Hepatocyte (in vitro differentiated cells): ENCODE measurements around the gene AXIN2. TPM values are rescaled to one million over a fixed set of nuclear protein-coding genes. Genes with fewer than 3 reads are reported as not detected.

Experiments
- DNase-seq: peaks from one replicate; pipeline ENCODE4 v3.0.0-alpha.2; 2016; ENCODE audit warnings: low spot score
- H2AFZ ChIP-seq: fragments of 200-600 bp; sonication (generic); 2 replicates; pipeline ENCODE4 v1.6.0; 2016; ENCODE audit warnings: antibody characterized with exemption, mild to moderate bottlenecking
- H3K27ac ChIP-seq: fragments of 200-600 bp; sonication (generic); 2 replicates; pipeline ENCODE4 v1.5.1; 2016; ENCODE audit warnings: mild to moderate bottlenecking
- H3K27me3 ChIP-seq: fragments of 200-600 bp; sonication (generic); 2 replicates; pipeline ENCODE4 v1.6.1; 2016
- H3K36me3 ChIP-seq: fragments of 200-600 bp; sonication (generic); replicated peaks from 2 replicates; pipeline ENCODE4 v1.5.1; 2016; ENCODE audit warnings: low read depth; ENCODE audit not compliant: insufficient read depth
- H3K4me1 ChIP-seq: fragments of 200-600 bp; sonication (generic); 2 replicates; pipeline ENCODE4 v1.5.1; 2016; ENCODE audit warnings: mild to moderate bottlenecking, moderate library complexity; ENCODE audit not compliant: insufficient read depth
- H3K4me2 ChIP-seq: fragments of 200-600 bp; sonication (generic); 2 replicates; pipeline ENCODE4 v1.6.0; 2016
- H3K4me3 ChIP-seq: fragments of 200-600 bp; sonication (generic); 2 replicates; pipeline ENCODE4 v1.5.1; 2016; ENCODE audit warnings: mild to moderate bottlenecking
- H3K79me2 ChIP-seq: fragments of 200-600 bp; sonication (generic); 2 replicates; pipeline ENCODE4 v1.6.0; 2017; ENCODE audit warnings: mild to moderate bottlenecking
- H3K9me2 ChIP-seq: fragments of 200-600 bp; sonication (generic); replicated peaks from 2 replicates; pipeline ENCODE4 v1.6.0; 2017; ENCODE audit warnings: mild to moderate bottlenecking; ENCODE audit not compliant: insufficient read depth
- H3K9me3 ChIP-seq: fragments of 200-600 bp; sonication (generic); 2 replicates; pipeline ENCODE4 v1.5.1; 2016; ENCODE audit warnings: low read depth, mild to moderate bottlenecking
- H4K20me1 ChIP-seq: fragments of 200-600 bp; sonication (generic); 2 replicates; pipeline ENCODE4 v1.6.0; 2016; ENCODE audit warnings: mild to moderate bottlenecking; ENCODE audit not compliant: insufficient read depth, poor library complexity, severe bottlenecking
- CTCF ChIP-seq: fragments of 200-600 bp; sonication (generic); IDR thresholded peaks from 2 replicates; pipeline ENCODE4 v1.5.1; 2016; ENCODE audit warnings: antibody characterized with exemption, mild to moderate bottlenecking; ENCODE audit not compliant: poor library complexity
- EZH2 ChIP-seq: fragments of 200-600 bp; sonication (generic); IDR thresholded peaks from 2 replicates; pipeline ENCODE4 v1.6.1; 2016; ENCODE audit warnings: antibody characterized with exemption, mild to moderate bottlenecking, borderline replicate concordance
- EZH2phosphoT487 ChIP-seq: fragments of 200-600 bp; sonication (generic); IDR thresholded peaks from one replicate; pipeline ENCODE4 v1.6.1; 2018; ENCODE audit warnings: antibody characterized with exemption, mild to moderate bottlenecking, low read depth, moderate library complexity; ENCODE audit not compliant: unreplicated experiment, severe bottlenecking
- WGBS: methylation state at CpG from one replicate; pipeline ENCODE4 v1.1.6; 2016; ENCODE audit warnings: low lambda C conversion rate; ENCODE audit errors: missing lambda C conversion rate; 5-methylcytosine and 5-hydroxymethylcytosine counted together
- polyA plus RNA-seq: library from polyadenylated mRNA; unstranded; fragments of >200 nt; fragmentation: Nextera tagmentation; extraction: Ambion mirVana; gene quantifications from 2 replicates; pipeline ENCODE4 v1.2.1, GENCODE V29; 2016
- total RNA-seq: library from RNA; depleted of rRNA; stranded (reverse); fragments of >200 nt; gene quantifications from 2 replicates; pipeline ENCODE4 v1.2.3, GENCODE V29; 2014

Gene AXIN2
- total and polyA plus RNA-seq, 2 experiments from 2014 or later: 15.4 to 22.3 TPM

- H3K9me2 ChIP-seq: no peaks in the 10 kb centered on the region
- peaks cover 22% of the 10 kb centered on the region for H3K4me1 ChIP-seq
- TF ChIP-seq EZH2phosphoT487 (no peak), CTCF (no peak), EZH2 (no peak)
- WGBS: 1% methylated on average over 13 of the region's 13 CpGs
- H3K79me2 ChIP-seq: no peaks in the 10 kb centered on the region
- DNase-seq: no peak
- no peak overlapping the region for H3K4me2 ChIP-seq
- no peaks in the 10 kb centered on the region for H3K36me3 ChIP-seq
- no peaks in the 10 kb centered on the region for H3K27me3 ChIP-seq
- peak overlapping the region; percentile 71 for H2AFZ ChIP-seq
- peak overlapping the region; percentile 97 for H3K4me3 ChIP-seq
- H3K9me3 ChIP-seq: no peaks in the 10 kb centered on the region
- H4K20me1 ChIP-seq: peaks cover 31% of the 10 kb centered on the region
- no peak overlapping the region for H3K27ac ChIP-seq
Measured at GRCh38 chr17:65559461-65559803, 2.0 kb downstream of the AXIN2 start.

- Histone ChIP-seq H3K27me3 (no peaks in the 10 kb centered on the region), H3K36me3 (no peaks in the 10 kb centered on the region), H3K27ac (no peak overlapping the region), H3K79me2 (no peaks in the 10 kb centered on the region), H2AFZ (peak overlapping the region; percentile 71), H3K9me2 (no peaks in the 10 kb centered on the region), H3K9me3 (no peaks in the 10 kb centered on the region), H3K4me2 (no peak overlapping the region), H3K4me1 (peaks cover 19% of the 10 kb centered on the region), H3K4me3 (peak overlapping the region; percentile 97), H4K20me1 (peaks cover 31% of the 10 kb centered on the region)
- TF ChIP-seq CTCF (no peak), EZH2 (no peak), EZH2phosphoT487 (no peak)
- DNase-seq: peak; percentile 28
- WGBS: 5% methylated on average over 13 of the region's 29 CpGs
Measured at GRCh38 chr17:65558683-65559460, 2.6 kb downstream of the AXIN2 start.

GRCh38 chr17:65558311-65558682 lies 3.2 kb downstream of the AXIN2 start:
- Histone ChIP-seq H3K79me2 (no peaks in the 10 kb centered on the region), H3K4me2 (no peak overlapping the region), H2AFZ (no peak overlapping the region), H4K20me1 (peaks cover 31% of the 10 kb centered on the region), H3K27me3 (no peaks in the 10 kb centered on the region), H3K9me3 (no peaks in the 10 kb centered on the region), H3K4me3 (peak overlapping the region; percentile 97), H3K9me2 (no peaks in the 10 kb centered on the region), H3K4me1 (peaks cover 19% of the 10 kb centered on the region), H3K27ac (no peak overlapping the region), H3K36me3 (no peaks in the 10 kb centered on the region)
- WGBS: 30% methylated on average over 15 of the region's 15 CpGs
- TF ChIP-seq EZH2phosphoT487 (no peak), CTCF (no peak), EZH2 (no peak)
- no peak for DNase-seq
